GM19351 (cell line): ENCODE results near the gene CAMK4.

ENCODE experiments used
- ATAC-seq: cut with Tn5 transposase; IDR thresholded peaks from one replicate; pipeline ENCODE4 v1.9.1; 2021; ENCODE audit warnings: mild to moderate bottlenecking, moderate library complexity; ENCODE audit not compliant: unreplicated experiment

CAMK4 gene

DNA sequence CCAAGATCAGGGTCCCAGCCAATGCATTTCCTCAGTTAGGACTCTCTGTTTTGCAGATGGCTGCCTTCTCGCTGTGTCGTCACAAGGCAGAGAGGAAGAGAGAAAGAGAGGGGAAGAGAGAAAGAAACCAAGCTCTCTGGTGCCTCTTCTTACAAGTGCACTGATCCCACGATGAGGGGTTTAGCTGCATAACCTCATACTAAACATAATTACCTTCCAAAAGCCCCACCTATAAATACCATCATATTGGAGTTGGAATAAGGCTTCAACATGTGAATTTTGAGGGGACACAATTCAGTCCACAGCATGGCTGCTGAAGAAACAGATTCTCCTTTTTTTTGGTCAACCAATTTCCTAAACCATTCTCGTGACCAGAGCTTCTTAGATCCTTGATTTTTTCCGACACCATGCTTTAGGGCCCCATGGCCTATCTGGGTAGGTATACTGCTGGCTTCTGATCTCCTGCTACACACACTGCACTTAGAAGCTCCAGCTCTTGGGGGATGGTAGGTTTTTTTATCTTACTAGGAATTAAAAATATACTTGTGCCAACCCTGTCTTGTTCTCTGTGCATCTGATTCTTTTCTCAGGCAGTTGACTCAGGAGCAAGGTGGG is 5.1 kb downstream of the CAMK4 start:
- no peak for ATAC-seq

DNA sequence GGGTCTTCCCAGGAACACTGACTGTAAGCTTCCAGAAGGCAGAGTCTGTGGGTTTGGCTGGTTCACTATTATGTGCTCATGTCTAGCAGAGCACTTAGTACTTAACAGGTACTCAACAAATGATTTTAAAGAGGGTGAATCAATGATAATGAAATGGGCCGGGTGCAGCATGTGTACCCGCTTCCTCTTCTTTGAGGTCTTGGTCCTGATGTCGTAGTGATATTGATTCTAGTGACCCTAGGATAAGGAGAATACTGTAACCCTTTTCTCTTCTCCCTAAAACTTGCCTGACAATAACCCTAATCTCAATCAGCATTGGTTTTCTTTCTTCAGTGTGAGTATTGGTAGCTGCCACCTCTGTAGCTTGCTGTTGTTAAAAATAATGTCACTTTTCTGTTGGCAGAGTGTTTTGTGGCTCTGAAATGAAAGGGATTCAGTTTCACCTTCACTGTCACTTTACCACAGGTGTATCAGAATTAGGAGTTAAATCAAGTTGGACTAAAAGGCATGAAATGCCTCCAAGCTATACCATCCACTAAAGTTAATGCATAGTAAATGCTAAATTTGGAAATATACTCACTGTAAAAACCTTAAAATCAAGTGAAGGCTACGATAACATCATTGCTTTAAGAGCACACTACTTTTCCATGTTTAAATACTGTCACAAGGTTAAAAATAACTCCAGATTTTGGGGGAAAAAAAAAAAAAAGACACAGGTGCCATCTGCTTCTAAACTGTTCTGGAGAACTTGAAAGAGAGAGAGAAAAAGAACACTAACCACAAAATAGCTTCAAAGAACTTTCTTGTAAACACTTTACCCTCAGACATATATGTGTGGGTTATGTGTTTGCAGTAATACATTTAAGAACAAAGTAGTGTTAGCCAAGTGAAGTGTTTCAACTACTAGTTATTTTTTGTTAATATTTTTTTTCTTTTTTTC is 6.0 kb downstream of the CAMK4 start:
- peak; percentile 26 for ATAC-seq

- ATAC-seq, result no peak
Observed at GRCh38 chr5:111231119-111231518, 6.9 kb downstream of the CAMK4 start.

GRCh38 chr5:111232311-111233051 is 8.3 kb downstream of the CAMK4 start:
- ATAC-seq, result no peak

DNA sequence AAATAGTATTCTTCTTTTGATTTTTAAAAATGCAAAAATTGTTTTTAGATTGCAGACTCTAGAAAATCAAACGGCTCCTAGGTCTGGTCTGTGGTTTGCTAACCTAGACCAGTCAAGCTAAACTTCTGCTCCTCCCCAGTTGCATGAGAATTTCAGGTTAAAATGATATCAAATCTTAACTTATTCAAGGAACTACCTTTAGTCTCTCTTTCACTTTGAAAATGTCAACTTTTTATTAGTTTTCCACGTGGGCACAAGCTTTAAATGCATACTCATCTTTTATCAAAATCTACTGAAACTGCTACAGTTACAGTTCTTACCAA is 8.8 kb downstream of the CAMK4 start:
- no peak for ATAC-seq

GRCh38 chr5:111234125-111234524 is 9.9 kb downstream of the CAMK4 start:
- peak; percentile 40 for ATAC-seq

DNA sequence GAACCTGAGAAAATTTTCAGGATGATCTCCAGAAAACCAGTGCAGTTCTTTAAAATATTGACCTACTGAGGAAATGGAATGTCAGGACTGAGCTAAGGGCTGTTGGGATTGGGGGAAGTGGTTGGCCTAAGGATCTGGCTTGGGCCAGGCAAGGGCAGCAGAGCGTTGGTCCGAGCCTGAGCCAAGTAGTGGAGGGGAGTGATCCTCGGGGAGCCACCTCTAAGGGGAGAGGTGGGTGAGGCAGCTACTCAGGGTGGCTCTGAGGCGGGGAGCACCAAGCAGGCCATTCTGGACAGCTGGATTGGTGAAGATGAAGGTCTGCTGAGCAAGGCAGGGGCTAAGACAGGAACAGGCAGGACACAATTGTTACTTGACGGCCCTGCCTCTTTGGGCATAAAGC is 11.5 kb downstream of the CAMK4 start:
- ATAC-seq, result no peak

DNA sequence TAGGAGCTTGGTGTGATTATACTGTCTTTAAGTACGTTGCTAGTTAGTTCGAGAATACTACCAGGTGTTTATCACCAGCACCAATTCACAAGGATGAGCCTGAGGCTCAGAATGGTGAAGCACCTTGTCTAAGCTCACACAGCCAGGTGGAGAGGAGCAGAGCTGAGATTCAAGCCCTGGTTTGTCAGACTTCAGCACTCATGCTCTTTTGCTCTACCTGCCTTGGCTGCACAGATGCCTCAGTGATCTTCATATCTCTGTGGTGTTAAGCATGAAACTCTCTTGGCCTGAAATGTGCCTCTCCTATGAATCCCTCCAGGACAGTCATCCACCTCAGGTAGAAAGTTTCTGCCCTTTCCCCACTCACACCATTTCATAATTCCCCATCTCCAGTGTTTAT is 12.2 kb downstream of the CAMK4 start:
- ATAC-seq, result no peak

DNA sequence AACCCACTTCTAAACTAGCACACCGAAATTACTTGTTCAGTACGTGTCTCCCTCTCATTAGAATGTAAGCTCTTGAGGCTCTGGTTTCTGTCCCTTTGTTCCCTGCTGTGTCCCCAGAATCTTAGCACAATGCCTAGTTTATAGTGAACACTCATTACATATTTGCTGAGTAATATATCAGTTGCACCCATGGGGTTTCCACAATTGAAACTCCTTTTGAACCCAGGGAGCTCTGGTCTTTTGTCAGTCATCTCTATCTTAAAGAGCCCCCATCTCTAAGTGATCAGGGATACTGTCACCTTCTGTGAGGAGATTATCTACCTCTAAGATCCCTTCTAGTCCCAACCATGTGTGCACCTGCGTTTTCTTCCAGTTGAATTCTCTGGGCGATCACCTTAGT is 12.8 kb downstream of the CAMK4 start:
- no peak for ATAC-seq

DNA sequence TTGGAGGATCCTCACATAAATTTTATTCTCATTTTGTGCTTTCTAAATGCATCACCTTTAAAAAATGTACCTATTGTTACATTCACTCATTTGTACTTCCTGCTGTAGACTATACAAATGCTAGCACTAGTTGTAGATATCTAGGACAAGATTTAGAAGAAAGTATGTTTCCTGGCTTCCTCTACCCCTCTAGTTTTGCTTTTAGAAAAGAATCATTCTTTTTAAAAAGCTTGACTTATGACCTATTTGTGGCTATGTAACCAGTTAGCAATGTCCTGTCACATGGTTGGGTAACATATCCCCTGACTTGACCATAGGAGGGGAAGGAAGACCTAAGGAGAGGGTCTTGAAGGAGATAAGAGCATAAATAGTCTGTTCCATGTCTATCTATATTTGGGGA is 13.3 kb downstream of the CAMK4 start:
- ATAC-seq, result no peak

DNA sequence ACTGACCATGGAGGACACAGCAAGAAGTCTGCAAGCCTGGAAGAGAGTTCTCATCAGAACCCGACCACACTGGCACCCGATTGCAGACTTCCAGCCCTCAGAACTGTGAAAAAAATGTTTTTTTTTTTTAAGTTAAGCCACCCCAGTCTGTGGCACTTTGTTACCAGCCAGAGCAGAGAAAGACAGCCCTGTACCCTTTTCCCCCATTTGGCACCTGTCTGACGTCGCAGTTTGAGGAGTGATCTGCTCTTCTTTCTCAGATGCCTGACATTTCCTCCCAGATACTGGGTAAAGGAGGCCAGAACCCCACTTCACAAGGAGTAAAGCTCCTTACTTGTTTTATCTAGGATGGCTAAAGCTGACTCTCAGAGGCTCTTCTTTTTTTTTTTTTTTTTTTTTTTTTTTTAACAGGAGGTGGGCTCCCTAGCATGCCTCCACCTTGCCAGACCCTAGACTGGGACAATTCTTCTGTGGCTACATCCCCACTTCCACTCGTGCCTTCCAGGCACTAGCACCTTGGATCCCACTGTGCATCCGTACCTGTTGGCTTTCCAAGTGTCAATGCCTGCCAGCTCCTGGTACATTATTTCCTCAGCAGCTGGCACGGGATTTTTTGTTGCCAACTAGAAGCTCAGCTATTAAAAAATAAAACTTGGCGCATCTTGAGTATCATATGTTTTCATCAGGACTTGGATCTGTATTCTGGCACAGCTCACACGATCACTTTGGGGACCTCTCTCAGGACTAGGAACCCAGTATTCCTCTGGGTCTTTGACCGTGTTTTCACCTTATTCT is 14.4 kb downstream of the CAMK4 start:
- no peak for ATAC-seq

DNA sequence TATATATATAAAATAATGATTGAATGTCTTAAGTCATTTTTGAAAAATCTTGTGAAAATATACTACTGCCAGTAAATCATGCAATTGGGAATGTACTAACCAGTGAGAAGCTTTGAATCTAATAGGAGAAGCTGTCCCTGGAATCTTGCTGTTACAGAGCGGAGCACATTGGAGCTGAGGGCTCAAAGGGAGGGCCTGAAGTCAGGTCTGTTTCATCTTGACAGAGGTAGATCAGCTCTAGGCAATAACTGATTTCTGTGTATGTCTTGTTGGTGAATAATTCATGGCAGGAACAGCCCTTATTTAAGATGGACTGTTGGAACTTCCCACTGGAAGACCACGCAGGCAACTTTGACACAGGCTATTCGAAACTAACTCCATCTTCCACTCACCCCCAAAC is 17.5 kb downstream of the CAMK4 start:
- no peak for ATAC-seq

- no peak for ATAC-seq
Observed at GRCh38 chr5:111242606-111243005, 18.4 kb downstream of the CAMK4 start.

DNA sequence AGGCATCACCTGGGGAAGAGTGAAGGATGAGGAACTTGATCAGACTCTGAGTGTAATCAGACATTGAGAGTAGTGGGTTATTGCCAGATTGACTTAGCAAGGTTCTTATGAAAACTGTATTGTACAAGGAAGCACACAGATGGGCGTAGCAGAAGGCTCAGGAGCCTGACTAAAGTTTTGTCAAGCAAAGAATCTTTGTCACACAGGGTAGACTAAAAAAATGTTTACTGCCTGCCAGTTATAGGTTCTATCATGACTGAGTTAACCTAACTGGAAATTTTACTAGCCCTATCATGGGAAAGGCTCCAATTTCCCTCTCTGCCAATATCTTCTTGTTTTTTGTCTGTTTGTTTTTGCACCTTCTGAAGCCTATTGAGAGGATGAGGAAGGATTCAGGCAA is 19.1 kb downstream of the CAMK4 start:
- no peak for ATAC-seq

- ATAC-seq, result no peak
Observed at GRCh38 chr5:111245654-111246053, 21.5 kb downstream of the CAMK4 start.

DNA sequence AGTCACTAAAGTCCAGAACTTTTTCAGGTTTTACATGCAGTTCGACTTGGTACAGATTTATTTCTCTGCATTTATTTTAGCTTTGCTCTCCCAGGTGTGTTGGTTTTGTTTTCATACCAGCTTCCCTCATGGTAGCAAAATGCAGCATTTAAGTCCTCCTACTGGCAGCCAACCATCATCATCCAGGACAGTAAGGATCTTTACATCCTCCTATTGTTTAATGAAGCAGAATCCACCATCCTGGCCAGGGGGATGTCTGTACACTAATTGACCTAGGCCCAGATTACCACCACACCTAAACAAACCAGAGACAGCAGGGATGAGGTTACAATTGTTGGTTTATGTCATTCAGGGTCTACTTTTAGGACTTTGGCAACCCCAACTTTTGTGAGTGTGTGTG is 22.3 kb downstream of the CAMK4 start:
- no peak for ATAC-seq

DNA sequence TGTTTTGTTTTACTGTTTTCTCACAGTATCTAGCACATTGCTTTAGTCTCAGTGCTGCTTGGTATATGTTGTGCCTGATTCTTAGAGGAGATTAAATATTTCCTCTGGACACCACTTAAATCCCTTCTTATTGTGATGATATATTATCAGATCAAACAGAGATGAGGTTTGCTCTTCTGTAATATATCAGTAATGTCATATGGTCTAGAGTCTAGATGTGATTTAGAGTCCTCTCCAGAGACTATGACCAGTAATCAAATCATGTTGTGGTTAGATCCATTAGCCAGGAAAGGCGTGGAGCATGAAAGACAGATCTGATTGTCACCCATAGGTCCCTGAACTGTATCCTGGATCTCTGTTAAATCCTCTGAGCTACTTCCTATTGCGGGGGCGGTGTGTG is 24.4 kb downstream of the CAMK4 start:
- ATAC-seq, result no peak

GRCh38 chr5:111251921-111252320 is 27.7 kb downstream of the CAMK4 start:
- ATAC-seq, result no peak

- peak; percentile 55 for ATAC-seq
Observed at GRCh38 chr5:111252799-111253545, 28.8 kb downstream of the CAMK4 start.

DNA sequence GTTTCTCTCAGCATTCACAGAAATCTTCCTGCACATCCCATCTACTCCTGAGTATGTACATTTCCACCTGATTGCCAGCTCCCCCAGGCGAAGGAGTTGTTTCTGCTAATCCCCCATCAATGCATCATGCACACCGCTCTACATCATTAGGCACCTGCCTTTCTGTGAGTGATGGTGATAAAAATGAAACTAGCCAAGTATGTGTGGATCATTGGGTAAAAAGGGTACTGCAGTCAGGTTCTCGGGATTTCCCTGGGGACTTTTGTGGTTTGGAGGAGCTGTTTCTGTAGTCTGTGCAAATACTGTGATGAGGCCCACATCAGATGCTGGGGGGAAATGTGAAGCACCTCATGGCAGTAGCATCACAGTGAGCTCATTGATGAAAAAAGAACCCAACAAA is 30.4 kb downstream of the CAMK4 start:
- peak; percentile 79 for ATAC-seq
